Caco-2 (cell line): ENCODE data around the gene LRRC72. TPM values are rescaled to one million over a fixed set of nuclear protein-coding genes. Genes with fewer than 3 reads are reported as not detected.

Experiments used
- Bru-seq: library from RNA; stranded (reverse); fragments of 400-500 nt; gene quantifications from one replicate; lab custom pipeline; 2021; lab: Mats Ljungman, UMichigan
- BruChase-seq, 2 experiments: library from RNA; stranded (reverse); fragments of 400-500 nt; gene quantifications; one replicate each; lab custom pipeline; 2021; lab: Mats Ljungman, UMichigan
- BruUV-seq: library from RNA; stranded (reverse); fragments of 400-500 nt; replicated peaks from 2 replicates; lab custom pipeline; 2021; lab: Mats Ljungman, UMichigan
- CTCF ChIA-PET: fragments of 300-600 bp; sonication (Branson Sonifier 250); formaldehyde crosslinking; loops from one replicate; lab custom pipeline; 2022; ENCODE audit warnings: antibody characterized with exemption; lab: Charles Lee
- POLR2A ChIA-PET: fragments of 300-600 bp; sonication (Branson Sonifier 250); formaldehyde crosslinking; loops from one replicate; lab custom pipeline; 2022; ENCODE audit warnings: antibody characterized with exemption; lab: Charles Lee
- DNase-seq, 2 experiments: peaks; one replicate each; pipeline versions ENCODE4 v3.0.0 to v3.0.0-alpha.2; 2020 to 2022
- H3K27me3 ChIP-seq: replicated peaks from 2 replicates; pipeline ENCODE4 v1.6.0; 2011; ENCODE audit warnings: low read length; ENCODE audit not compliant: control insufficient read depth, insufficient read depth
- H3K36me3 ChIP-seq: 2 replicates; pipeline ENCODE4 v1.5.1; 2011; ENCODE audit warnings: low read length; ENCODE audit not compliant: control insufficient read depth, insufficient read depth
- H3K4me1 ChIP-seq: fragments of 250-450 bp; sonication (Bioruptor Pico); 2 replicates; pipeline ENCODE4 v1.5.1; 2020; ENCODE audit warnings: mild to moderate bottlenecking
- H3K4me3 ChIP-seq: 2 replicates; pipeline ENCODE4 v1.5.1; 2011; ENCODE audit warnings: low read depth, mild to moderate bottlenecking, control low read depth, low read length
- H3K9me3 ChIP-seq: fragments of 250-450 bp; sonication (Bioruptor Pico); 2 replicates; pipeline ENCODE4 v1.5.1; 2020; ENCODE audit warnings: mild to moderate bottlenecking, moderate library complexity
- H3K27ac Mint-ChIP-seq: one replicate; pipeline ENCODE4 v1.8.0; 2022; ENCODE audit warnings: mixed read lengths; ENCODE audit not compliant: unreplicated experiment
- H3K27me3 Mint-ChIP-seq: one replicate; pipeline ENCODE4 v1.8.0; 2022; ENCODE audit warnings: mixed read lengths; ENCODE audit not compliant: insufficient read depth, unreplicated experiment
- H3K36me3 Mint-ChIP-seq: one replicate; pipeline ENCODE4 v1.8.0; 2022; ENCODE audit warnings: mild to moderate bottlenecking, mixed read lengths; ENCODE audit not compliant: insufficient read depth, unreplicated experiment
- H3K4me1 Mint-ChIP-seq: one replicate; pipeline ENCODE4 v1.8.0; 2022; ENCODE audit warnings: low read depth, mixed read lengths; ENCODE audit not compliant: unreplicated experiment
- H3K4me3 Mint-ChIP-seq: one replicate; pipeline ENCODE4 v1.8.0; 2022; ENCODE audit warnings: mild to moderate bottlenecking, moderate library complexity, mixed read lengths; ENCODE audit not compliant: unreplicated experiment
- H3K9me3 Mint-ChIP-seq: one replicate; pipeline ENCODE4 v1.8.0; 2022; ENCODE audit warnings: mixed read lengths; ENCODE audit not compliant: unreplicated experiment
- intact Hi-C: fragments of 100-400 bp; cut with micrococcal nuclease; formaldehyde crosslinking; loops from one replicate; pipeline ENCODE4 v1.10.0; 2022; ENCODE audit not compliant: unreplicated experiment
- long read RNA-seq: library from polyadenylated mRNA; stranded (forward); transcript quantifications from one replicate; pipeline ENCODE4 v2.0.0, GENCODE V29; 2022
- total RNA-seq: library from RNA; stranded (reverse); gene quantifications from 2 replicates; pipeline ENCODE4 v1.2.3, GENCODE V29; 2022
- TF ChIP-seq, protein P1 (sequence below), 2 experiments: fragments of 200-600 bp in 1 of 2; IDR thresholded peaks; 1 replicate in 1 of 2; 2 replicates in 1 of 2; pipeline versions ENCODE4 v1.5.1 to v1.8.0; 2011 to 2022; ENCODE audit warnings: antibody characterized with exemption in 1 of 2, control low read depth in 1 of 2, inconsistent platforms in 1 of 2, low read depth in 1 of 2, low read length in 1 of 2, mild to moderate bottlenecking in 1 of 2, moderate library complexity in 1 of 2; ENCODE audit not compliant: insufficient read depth in 1 of 2, severe bottlenecking in 1 of 2, unreplicated experiment in 1 of 2

LRRC72 gene
- total RNA-seq (not detected in 2 replicates), Bru-seq, nascent RNA (percentile 7 among the genes with signal in this experiment), BruChase-seq, experiment 1, labeled RNA remaining after a 2-hour chase (not detected), BruChase-seq, experiment 2, labeled RNA remaining after a 6-hour chase (percentile 2 among the genes with signal in this experiment)
- long read RNA-seq: 0 reads

DNA sequence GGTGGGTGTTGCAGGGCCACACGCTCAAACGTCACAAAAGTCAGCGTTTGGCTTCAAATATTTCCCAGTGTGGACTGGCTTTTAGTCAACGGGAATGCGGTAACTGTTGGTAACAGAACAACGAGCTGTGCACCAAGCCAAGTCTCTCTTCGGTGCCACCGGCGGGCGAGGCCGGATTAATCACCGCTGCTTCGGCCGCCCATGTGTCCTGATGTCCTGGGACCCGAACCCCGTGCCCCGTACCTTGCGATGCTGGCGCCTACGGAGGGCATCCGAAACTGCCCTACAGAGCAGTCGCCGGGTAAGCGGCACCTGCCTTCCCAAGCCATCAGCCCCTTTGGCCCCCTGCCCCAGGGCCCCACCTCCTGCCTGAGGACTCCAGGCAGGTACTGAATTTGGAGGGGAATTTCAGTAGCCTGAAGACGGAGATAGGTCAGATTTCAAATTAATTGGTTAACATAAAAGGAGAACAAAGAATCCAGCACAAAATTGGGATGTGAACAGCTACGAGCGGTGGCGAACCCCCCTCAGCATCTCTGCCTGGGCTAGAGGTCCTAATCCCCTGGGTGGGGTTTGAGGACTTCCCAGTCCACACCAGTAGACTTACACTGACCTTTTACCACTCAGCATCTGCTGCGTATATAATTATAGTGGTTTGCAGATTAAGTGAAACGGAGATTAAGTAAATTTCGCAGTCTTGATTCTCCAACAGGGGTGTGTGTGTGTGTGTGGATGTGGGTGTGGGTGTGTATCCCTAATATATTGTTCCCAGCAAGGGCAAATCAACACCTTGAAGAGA, at the start of gene LRRC72:
Gene LRRC72, plus strand, starts transcription at position 84 of the 799 bp plus-strand sequence. Its CDS starts 128 bp downstream, at position 212.
- H3K4me1 Mint-ChIP-seq: peaks cover 19% of the 10 kb centered on the region
- H3K27me3 ChIP-seq: no peaks in the 10 kb centered on the region
- no peak within 1 kb of the TSS for H3K4me3 Mint-ChIP-seq
- no TSS peak for BruUV-seq
- POLR2A ChIA-PET: no interaction called here
- intact Hi-C loops: no loop called here
- no peak for DNase-seq
- TF ChIP-seq, protein P1, sequence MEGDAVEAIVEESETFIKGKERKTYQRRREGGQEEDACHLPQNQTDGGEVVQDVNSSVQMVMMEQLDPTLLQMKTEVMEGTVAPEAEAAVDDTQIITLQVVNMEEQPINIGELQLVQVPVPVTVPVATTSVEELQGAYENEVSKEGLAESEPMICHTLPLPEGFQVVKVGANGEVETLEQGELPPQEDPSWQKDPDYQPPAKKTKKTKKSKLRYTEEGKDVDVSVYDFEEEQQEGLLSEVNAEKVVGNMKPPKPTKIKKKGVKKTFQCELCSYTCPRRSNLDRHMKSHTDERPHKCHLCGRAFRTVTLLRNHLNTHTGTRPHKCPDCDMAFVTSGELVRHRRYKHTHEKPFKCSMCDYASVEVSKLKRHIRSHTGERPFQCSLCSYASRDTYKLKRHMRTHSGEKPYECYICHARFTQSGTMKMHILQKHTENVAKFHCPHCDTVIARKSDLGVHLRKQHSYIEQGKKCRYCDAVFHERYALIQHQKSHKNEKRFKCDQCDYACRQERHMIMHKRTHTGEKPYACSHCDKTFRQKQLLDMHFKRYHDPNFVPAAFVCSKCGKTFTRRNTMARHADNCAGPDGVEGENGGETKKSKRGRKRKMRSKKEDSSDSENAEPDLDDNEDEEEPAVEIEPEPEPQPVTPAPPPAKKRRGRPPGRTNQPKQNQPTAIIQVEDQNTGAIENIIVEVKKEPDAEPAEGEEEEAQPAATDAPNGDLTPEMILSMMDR (IDR thresholded peaks at IDR 0.05; ENCODE audit: insufficient read depth in 1 of 2, low read depth in 1 of 2, low read length in 1 of 2, severe bottlenecking in 1 of 2, unreplicated experiment in 1 of 2): no peak
- H3K27me3 Mint-ChIP-seq: no peaks in the 10 kb centered on the region
- CTCF ChIA-PET: no interaction called here
- H3K4me1 ChIP-seq: peaks cover 4% of the 10 kb centered on the region; the same call in 1 of the 2 replicates
- no peaks in the 10 kb centered on the region for H3K36me3 Mint-ChIP-seq
- H3K9me3 ChIP-seq: no peaks in the 10 kb centered on the region
- no peak within 1 kb of the TSS for H3K27ac Mint-ChIP-seq
- H3K36me3 ChIP-seq: no peaks in the 10 kb centered on the region
- no peak within 1 kb of the TSS for H3K4me3 ChIP-seq
- H3K9me3 Mint-ChIP-seq: no peaks in the 10 kb centered on the region

DNA sequence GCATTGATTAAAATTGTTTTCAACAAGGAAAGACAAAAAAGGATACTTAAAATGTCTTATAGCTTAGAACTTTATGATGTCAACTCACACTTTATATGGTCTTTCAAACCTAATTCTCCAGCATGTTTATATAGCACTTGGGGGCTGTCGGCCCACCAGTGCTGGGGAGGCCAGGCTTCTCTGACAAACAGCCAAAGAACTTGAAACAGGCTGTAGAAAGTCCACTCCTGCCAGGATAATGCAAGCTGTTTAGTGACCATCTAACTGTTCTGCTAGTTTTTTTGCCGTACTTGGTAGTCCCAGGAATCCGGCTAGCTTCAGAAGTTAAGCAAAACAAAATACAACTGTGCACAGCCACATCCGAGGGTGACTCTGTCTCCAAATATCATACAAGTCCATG, 47.5 kb upstream of the LRRC72 start:
- CTCF ChIA-PET: no interaction called here
- Mint-ChIP-seq H3K27me3 (no peaks in the 10 kb centered on the region), H3K4me1 (no peaks in the 10 kb centered on the region), H3K9me3 (no peaks in the 10 kb centered on the region), H3K4me3 (no peak overlapping the region), H3K36me3 (peaks cover 5% of the 10 kb centered on the region), H3K27ac (no peak overlapping the region)
- H3K9me3 ChIP-seq: no peaks in the 10 kb centered on the region
- no peaks in the 10 kb centered on the region for H3K27me3 ChIP-seq
- TF ChIP-seq, protein P1 (IDR thresholded peaks at IDR 0.05; ENCODE audit: insufficient read depth in 1 of 2, low read depth in 1 of 2, low read length in 1 of 2, severe bottlenecking in 1 of 2, unreplicated experiment in 1 of 2): no peak
- peaks cover 2% of the 10 kb centered on the region; the same call in 1 of the 2 replicates for H3K4me1 ChIP-seq
- no peak overlapping the region for H3K4me3 ChIP-seq
- no peak for DNase-seq
- no peaks in the 10 kb centered on the region for H3K36me3 ChIP-seq
- intact Hi-C loops: no loop called here
- no TSS peak for BruUV-seq
- POLR2A ChIA-PET: no interaction called here

DNA sequence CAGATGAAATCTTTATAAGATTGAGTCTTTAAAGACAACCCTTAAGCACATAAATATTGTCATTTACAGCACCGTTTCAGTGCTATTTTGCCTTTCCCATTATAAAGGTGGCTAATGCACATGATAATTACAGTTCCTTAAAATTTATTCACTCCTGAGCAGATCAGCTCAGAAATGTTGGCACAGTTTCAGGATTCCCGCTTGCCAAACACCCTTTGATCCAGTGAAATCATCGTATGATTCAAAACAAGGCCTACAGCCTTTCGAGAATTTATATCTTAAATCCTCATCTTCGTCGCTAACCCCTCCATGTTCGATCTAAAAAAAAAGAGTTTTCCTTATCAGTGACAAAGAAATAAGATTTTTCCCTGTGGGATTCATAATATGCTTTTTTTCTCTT, 47.0 kb upstream of the LRRC72 start:
- Mint-ChIP-seq H3K36me3 (peaks cover 5% of the 10 kb centered on the region), H3K4me3 (no peak overlapping the region), H3K27ac (no peak overlapping the region), H3K27me3 (no peaks in the 10 kb centered on the region), H3K4me1 (peaks cover 2% of the 10 kb centered on the region), H3K9me3 (no peaks in the 10 kb centered on the region)
- intact Hi-C loops: no loop called here
- Histone ChIP-seq H3K9me3 (no peaks in the 10 kb centered on the region), H3K36me3 (no peaks in the 10 kb centered on the region), H3K4me3 (no peak overlapping the region), H3K27me3 (no peaks in the 10 kb centered on the region), H3K4me1 (peaks cover 6% of the 10 kb centered on the region)
- TF ChIP-seq, protein P1 (IDR thresholded peaks at IDR 0.05; ENCODE audit: insufficient read depth in 1 of 2, low read depth in 1 of 2, low read length in 1 of 2, severe bottlenecking in 1 of 2, unreplicated experiment in 1 of 2): no peak
- no TSS peak for BruUV-seq
- CTCF ChIA-PET: no interaction called here
- POLR2A ChIA-PET: no interaction called here
- DNase-seq: no peak
